ENCODE measurements around the gene DIAPH3.

Gene DIAPH3

DNA sequence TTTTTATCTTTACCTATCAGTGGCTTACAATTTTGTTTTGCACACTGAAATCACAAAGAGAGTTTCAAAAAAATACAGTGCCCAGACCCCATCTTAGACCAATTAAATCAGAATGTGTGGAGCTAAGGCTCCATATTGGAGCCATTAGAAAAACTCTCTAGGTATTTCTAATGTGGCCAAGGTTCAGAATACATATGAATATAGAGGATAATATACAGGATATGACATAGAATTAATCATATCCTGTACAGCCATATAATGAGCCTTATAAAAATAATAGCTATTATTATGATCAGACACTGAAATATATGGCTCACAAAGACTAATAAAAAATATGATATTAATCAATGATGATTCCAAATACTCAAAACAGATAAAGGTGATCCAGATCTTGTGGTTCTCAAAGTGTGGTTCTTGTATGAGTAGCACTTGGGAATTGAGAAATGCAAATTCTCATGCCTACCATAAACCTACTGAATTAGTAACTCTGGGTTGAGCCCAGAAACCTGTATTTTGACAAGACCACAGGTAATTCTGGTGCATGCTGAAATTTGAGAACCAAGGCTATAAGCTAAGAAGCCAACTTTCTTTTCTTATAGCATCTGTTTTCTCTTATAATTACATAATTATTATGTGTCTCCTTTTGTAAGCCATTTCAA, 408.0 kb downstream of the DIAPH3 start:
- DNase-seq = no peak

DNA sequence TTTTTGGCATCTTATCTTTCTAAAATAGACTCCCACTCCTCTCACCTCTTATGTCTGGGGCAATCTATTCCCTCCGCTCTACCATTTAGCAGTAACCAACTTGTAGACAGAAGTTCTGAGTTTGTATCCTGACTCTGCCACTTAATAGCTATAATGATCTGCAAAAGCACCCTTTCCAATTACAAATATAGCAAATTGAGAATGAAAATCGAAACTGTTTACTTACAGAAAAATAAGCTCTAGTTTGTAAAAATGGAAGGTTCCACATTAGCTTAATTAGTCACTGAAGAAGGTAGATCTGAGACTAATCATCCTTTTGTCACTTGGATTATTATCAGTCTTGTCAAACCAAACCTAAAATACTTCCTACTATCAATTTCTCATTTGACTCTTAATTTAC, 409.3 kb downstream of the DIAPH3 start:
- no peak for DNase-seq

DNA sequence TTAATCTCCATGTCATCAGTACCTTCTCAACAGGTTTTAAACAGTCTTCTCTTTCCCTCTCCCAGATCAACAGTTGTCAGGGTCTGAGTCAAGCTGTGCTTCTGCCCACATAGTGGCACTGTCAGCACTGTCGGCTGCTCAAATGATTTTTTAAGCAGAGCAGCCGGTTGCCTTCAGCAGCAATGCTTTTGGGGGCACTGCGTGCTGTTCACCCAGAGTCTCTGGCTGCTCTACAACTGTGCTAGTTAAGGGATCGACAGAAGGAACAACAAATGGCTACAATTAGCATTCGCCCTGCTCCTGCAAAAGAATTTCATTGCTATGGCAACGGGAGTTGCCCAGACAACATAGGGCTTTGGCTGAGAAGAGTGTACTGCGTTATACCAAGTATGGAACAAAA, 412.9 kb downstream of the DIAPH3 start:
- peak; percentile 83 for DNase-seq

DNA sequence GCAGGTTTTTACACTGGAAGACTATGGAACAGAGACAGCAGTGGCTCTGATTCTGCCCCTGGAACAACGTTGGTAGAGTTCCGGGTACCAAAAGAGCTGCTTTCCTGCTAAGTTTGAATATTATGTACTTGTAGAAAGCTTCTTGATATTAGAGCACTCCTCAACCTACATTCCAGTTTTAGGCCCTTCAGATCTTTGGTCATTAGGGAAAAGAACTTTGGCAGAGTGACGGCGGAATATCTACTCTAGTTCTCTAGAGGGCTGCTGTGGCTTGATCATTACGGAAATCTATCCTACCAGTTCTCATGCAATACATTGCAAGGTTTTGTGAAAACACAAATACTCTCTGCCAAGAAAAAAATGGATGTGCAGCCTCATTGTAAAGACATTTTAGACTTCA, 415.7 kb downstream of the DIAPH3 start:
- no peak for DNase-seq

DNA sequence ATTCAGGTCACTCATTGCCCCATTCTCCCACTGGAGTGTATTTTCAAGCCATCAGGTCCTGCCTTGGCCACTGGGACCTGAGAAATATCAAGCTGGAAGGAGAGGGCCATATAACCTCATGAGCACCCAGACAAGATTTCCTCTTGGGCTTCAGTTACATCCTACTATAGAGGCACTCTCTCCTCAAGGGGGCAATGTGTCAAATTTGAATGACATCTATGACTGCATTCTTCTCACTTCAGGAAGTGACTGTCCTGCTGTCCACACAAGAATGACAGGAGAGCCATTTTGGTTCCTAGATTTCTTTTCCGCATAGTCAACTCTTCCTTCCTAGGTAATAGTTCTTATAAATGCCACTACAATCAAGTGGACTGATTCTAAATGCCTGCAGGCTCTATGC, 416.2 kb downstream of the DIAPH3 start:
- DNase-seq = no peak

DNA sequence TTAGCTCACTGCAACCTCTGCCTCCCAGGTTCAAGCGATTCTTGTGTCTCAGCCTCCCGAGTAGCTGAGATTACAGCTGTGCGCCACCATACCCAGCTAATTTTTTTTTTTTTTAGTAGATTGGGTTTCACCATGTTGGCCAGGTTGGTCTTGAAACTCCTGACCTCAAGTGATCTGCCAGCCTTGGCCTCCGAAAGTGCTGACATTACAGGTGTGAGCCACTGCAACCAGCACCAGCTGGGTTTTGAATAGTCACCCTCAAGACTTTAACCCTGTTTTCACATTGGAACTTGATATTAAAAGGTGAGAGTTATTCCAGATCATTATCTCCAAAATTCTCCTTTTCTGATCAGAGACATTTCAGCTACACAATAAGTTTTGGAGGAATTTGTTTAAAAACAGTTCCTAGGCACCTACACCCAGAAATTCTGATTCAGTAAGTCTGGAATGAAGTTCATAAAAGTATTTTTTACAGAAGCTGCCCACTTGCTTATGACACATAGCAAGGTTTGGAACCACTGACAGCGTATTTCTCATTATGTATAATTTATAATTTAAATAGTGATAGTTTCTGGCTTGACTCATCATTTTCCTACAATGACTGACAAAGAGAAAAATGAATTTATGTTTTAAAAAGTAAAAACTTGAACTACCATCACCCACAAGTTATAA, 417.3 kb downstream of the DIAPH3 start:
- DNase-seq = no peak

DNA sequence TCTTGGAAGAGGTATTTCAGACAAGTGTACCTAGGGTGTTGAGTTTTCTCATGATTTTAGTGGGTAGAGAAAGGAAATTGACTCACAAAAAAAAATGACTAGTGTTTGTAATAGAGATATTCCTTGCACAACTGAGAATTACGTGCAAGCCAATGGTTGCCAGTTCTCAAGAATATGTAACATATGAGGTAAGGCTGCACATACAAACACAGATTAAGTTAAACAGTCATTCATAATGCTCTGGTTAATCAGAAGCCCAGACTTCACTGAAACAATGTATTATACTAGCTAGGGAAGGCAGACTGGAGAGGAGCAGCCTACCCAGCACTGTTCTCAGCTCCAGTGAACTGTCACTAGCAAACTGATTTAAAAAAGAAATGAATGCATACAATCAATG, 418.3 kb downstream of the DIAPH3 start:
- no peak for DNase-seq

DNA sequence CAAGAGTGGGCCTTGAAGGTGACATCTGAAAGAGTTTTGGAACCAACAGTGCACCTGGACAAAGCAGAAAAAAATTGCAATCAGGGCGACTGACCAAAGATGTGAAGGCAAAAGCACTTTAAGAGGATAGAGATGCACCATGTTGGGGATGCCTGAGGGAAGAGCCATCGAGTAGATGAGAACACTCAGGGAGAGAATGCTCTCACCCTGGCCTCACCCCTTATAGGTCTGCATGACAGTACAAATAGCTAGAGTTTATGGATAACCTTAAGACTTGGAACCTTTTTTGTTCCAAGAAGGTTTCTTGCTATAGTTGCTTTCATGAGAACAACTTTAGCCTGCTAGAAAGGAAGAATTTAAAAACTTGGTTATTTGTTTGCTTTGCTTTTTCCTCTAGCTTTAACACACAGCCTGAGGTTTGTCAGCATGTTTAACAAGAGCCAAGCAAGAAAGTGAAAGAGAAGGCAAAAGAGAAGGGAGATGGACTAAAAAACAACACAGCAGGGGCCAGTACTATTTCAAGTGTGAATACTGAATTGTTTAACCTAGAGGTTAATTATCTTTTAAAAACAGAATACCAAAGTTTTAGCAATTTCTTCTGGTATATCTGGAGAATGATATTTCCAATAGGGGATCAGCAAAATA, 418.9 kb downstream of the DIAPH3 start:
- DNase-seq = no peak

DNA sequence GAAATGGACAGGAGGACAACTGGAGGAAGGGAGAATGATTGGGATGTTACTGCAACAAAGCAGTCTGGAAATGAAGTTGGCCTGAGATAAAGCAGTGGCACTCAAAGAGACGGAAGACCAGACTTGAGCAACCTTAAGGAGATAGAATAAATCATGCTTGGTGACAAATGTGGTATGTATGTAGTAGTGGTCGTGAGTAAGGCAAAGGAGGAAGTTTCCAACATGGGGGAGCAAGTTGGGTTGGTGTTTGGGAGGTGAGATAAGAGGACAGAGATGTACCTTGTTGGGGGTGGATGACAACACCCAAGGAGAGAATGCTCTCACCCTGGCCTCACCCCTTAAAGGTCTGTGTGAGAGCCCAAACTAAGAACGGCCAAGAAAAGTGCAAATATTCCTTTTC, 420.5 kb downstream of the DIAPH3 start:
- no peak for DNase-seq

DNA sequence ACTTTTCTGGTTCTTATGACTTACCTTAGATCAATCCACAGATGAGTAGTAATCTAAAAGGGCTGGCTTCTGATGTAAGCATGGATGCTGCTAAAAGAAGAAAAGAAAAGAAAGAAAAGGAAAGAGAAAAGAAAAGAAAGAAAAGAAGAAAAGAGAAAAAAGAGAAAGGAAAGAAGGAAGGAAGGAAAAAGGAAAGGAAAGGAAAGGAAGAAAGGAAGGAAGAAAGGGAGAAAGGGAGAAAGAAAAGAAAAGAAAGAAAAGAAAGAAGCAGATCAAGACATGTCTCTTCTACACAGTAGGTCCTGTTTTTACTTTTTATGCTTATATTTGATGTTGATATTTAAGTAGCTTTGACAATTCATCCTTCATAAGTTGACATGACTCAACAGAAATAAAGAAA, 421.3 kb downstream of the DIAPH3 start:
- DNase-seq = no peak

DNA sequence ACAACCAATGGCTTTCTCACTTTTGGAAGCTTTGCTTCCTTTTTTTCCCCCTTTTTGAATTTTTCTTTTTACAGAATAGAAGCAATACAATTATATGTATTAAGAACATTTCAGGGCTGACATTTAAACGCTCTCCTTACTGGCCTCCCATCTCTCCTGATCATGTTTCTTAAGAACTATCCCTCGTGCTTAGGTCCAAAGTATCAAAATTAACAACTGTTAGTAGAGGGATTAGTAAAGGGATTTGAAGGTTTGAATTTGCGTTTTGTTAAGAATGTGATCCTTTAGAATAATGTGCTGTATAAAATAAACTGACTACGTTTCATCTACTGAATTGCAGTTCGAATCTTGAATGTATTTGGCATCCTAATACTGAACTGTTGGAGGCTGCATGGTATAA, 424.8 kb downstream of the DIAPH3 start:
- DNase-seq = no peak

DNA sequence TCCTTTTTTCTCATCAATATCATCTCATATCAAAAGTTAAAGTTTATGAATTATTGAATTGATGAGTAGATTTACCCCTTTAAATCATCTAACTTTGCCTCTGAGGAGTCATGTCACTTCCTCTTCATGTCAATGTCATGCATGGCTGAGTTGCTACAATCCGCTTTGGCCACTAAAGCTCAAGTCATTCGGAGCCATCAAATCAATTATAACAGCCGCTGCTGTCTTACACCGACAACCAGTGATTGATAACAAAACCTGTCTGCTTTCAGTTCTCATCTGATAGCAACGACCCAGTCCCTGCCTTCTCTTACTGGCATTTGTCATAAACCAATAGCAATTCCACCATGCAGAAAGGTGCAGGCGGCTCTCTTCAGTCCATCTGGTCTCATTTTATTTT, 429.3 kb downstream of the DIAPH3 start:
- DNase-seq = no peak

DNA sequence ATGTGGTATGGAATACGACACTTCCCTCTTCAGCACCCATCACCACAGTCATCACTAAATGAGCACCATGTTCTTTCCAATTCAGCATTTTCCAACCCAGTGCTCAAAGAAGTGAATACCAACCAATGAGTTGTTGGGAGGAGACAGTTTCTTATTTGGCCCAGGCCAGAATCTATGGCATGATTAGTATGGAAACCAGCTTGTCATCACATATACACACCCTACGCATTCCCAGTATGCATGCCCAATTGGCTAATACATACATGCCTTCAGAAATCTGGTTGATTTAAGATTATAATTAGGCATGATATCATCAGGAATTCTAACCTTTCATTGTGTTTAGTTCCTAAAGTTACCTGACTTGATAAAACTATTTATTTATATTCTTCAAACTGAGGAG, 430.0 kb downstream of the DIAPH3 start:
- no peak for DNase-seq

DNA sequence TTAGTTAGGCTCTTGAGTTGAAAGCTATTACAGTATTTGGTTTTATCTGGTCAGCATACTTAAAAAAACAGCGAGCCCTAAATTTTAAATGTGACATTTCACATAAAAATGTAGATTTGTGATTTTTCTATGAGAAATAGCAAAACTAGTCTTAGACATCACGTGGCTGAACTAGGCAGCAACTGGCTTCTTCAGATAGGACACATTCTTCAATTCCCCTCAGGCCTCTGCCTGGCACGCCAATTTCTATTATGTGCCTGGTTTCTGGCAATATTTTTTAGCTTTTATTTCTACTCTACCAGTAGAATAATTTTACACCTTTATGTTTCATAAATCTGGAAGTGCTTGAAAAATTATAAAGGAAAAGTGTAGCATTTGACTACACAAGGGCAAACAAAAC, 433.7 kb downstream of the DIAPH3 start:
- DNase-seq = no peak

DNA sequence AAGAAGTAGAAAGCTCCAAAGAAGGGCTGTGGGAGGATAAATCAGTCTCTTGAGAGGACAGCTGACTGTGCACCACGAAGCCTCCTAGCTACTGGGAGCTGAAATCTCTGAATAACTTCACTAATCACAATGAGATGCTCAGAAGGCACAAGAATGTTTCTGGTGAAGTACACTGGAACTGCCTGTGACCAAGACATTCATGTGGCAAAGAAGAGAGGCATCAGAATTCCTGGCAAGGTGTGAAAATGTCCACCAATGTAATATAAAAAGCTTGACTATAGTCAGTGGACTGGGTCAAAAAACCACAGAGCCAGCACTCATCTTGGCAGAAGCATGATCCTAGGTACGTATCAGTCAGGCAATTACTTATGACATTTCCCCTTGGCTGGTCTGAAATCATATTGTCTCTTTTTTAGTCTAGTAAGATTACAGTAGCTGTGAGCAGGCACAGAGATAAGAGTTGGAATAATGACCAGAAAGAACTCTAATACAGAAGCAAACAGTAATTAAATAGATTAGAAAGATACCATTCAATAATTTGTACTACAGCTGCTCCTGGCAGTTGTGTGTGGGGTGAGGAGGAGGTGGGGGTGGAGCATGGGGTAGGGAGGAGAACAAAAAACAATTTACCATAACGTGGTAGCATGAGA, 434.7 kb downstream of the DIAPH3 start:
- DNase-seq = no peak

DNA sequence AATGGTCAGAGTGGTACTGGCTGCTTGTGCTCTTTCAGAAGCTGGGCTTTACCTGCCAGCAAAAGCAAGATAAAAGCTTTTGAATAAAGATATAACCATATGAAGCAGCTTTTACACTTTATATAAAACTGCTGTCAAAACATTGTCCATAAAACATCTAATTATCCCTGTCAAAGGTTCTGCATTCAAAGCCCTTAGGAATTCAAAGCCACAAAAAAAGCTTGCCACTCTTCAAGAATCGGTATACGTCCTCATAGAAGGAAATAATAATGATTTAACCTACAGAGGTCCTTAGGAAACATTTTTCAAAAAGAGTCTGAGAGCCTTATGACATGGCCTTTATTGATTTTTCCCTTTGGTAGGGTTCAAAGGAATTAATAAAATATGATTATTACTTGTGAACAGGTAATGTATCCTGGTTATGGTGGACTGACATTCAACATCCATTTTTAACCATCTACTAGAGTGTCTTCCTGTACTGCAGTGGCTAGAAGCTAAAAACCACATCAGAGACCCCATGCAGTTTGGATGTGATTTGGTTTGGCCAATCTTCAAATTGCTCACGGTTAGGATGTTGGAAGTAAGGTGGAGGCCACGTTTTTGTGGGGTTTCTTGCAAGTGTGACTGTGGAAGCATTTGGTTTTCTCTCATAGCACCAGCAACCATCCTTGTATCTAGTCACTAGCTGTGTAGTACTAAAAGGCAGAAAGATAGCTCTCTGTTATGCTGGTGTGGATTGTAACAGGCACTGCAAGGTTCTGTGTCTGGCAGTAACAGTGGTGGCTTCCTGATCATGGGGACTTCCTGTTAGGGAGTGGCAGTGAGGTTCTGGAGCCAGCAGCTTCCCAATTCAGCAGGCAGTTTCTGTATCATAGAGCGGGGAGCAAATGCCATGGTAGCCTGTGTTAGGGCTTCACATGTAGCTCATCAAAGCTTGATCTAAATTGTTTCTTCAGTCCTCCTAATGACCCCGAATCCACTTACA, 441.5 kb downstream of the DIAPH3 start:
- no peak for DNase-seq

DNA sequence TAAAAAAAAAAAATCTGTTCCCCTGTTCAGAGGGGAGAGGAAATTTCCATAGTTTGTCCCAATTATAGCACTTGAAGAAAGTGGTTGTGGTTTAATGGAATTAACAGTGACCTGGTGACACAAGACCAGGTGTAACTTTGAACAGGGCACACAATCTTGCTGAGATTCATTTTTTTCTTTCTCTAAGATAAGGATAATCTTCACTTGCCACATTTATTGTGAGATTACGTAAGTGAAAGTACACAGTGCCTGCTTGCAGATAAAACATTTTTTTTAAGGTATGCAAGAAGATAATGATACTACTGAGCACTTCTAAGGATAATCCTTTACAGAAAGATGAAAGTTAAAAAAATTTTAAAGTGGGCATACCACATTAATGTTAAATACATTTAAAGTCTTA, 448.1 kb downstream of the DIAPH3 start:
- DNase-seq = no peak

DNA sequence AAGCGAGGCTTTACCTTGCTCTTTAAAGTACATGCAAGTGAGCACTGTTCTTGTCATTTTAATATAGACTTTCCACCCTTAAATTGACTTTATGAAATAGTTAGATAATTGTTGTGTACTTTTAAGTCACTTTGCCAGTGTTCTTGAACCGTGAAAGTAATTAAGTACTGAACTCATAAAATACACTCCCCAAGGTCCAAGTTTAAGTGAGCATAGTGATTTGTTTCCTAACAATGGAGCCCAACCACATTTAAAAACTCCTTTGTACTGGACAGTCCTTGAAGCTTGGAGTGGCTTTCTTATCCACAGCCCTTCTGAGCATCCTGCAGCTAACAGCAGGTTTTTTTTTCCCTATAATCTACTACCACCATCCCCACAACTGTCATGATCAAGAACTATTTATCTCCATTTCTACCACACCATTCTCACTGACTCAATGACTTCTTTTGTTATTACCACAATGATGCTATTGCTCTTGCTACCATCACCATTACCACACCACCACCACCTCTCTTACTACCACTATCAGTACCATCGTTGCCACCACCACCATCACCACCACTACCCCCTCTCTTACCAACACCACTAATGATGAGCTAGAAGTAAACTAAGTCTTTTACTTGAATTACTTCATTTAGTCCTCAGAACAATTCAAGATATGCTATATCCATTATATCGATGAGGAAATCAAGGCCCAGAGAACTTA, 452.6 kb downstream of the DIAPH3 start:
- DNase-seq = no peak

DNA sequence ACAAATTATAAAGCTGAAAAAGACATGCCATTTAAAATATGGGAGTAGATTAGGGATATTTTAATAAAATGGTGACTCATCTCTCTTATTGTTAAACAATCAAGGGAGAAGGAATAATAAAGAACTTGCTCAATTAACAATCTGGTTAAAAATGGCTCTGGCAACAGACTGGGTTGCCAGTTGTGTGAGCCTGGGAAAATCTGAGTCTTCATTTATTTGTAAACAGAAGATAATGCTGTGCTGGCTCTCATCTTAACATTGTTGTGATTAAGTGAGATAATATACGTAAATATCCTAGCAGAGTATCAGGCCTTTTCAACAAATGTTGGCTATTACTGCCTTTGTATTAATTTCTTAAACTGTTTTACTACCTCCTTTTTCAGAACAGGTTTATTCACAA, 453.3 kb downstream of the DIAPH3 start:
- DNase-seq = no peak

DNA sequence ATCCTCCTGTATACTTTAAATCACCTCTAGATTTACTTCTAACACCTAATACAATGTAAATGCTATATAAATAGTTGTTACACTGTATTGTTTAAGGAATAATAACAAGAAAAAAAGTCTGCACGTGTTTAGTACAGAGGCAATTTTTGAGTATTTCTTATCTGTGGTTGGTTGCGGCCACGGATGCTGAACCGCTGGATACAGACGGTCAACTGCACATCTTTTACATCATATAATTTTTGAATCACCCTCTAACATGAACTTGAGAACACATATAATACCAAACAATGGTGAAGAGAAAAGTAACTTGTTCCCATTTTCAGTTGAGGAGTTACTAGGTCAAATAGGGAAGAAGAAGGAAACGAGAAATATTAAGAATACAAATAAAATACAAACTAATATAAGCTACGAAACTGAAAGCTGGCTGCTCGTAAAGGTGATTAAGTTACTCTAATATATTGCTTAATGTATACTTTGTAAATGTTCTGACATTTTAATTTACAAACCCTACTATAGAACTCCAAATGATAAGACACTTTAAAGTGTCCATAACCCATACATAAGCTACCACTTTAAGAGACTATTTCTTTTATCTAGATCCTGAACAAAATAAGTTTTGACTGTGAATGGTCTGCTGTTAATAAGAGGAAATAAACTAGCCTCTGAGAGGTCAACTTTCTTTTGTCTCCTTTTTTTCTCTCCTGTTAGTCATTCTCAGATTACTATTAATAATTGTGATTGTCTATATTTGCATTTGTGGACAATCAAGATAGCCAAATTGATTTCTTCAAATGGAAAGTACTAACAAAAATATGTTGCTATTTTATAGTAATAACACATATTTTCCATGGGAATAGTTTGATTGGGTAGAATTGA, 457.4 kb downstream of the DIAPH3 start:
- DNase-seq = no peak

DNA sequence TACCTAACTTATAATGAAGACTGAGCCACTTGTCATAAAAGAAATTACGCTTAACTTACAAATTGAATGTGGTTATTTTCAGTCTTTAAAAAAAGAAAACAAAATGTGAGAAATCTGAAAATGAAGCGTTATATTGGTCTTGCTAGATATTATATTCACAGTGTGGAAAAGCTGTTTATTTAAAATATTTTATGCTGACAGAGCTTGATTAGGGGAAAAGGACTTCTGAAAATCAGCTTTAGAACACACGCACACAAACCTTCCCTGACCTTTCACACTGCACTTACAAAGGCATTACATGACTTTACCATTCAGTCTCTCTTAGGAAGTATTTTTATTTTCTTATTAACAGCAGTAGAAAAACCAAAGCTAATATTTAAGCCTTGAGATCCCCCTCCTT, 461.5 kb downstream of the DIAPH3 start:
- no peak for DNase-seq
